Measurements from ENCODE around the gene PDCD2L. TPM values are rescaled to one million over a fixed set of nuclear protein-coding genes. Genes with fewer than 3 reads are reported as not detected.

Gene PDCD2L
- total and polyA plus RNA-seq, 9 of the 15 experiments (the other 6 are each of a cell fraction or from before 2014, with no cell fraction given): 12.1 to 68.5 (median 56.3) TPM

GRCh38 chr19:34364830-34365462 is 39.3 kb upstream of the PDCD2L start, which contains the start of gene GPI (continued):
- TF ChIP-seq DDX20 (tag; IDR thresholded peaks at IDR 0.05; ENCODE audit: low read depth) (no peak), HOMEZ (CRISPR knock-in tag; IDR thresholded peaks at IDR 0.05) (no peak), SMARCA4 (IDR thresholded peaks at IDR 0.05) (no peak), PHF8 (IDR thresholded peaks at IDR 0.05; ENCODE audit: borderline replicate concordance, low read length) (peak; percentile 78; the same call in 1 of the 2 replicates), DACH1 (IDR thresholded peaks at IDR 0.05; ENCODE audit: partially characterized antibody) (no peak), NUFIP1 (IDR thresholded peaks at IDR 0.05; ENCODE audit: partially characterized antibody) (no peak), YY1 (IDR thresholded peaks at IDR 0.05; ENCODE audit: borderline replicate concordance in 1 of 3, control insufficient read depth in 1 of 3, extremely low read depth in 1 of 3, insufficient read depth in 3 of 3, insufficient read length in 1 of 3, insufficient replicate concordance in 2 of 3, low read depth in 1 of 3, low read length in 2 of 3) (peak in 2 of 3 experiments; percentile 52 to 66), ZNF354B (CRISPR knock-in tag; IDR thresholded peaks at IDR 0.05) (no peak), CREB3L1 (IDR thresholded peaks at IDR 0.05; ENCODE audit: borderline replicate concordance, low read depth) (no peak), KDM5B (IDR thresholded peaks at IDR 0.05; ENCODE audit: insufficient replicate concordance, low read depth, low read length) (peak; percentile 85), EGR1 (conservative IDR thresholded peaks at IDR 0.05) (peak; percentile 68), MNT (conservative IDR thresholded peaks at IDR 0.05) (peak in 1 of 2 experiments; percentile 55; a peak in 1 of 4 replicates), HDAC1 (IDR thresholded peaks at IDR 0.05) (0 out of 4 replicates have a peak, but pooled peaks of 1 of the 2 experiments have one; percentile 6)

Measured in K562 (cell line).